Subcutaneous adipose tissue (tissue), 4 donors: ENCODE data around the gene FHL2. TPM values are rescaled to one million over a fixed set of nuclear protein-coding genes. Genes with fewer than 3 reads are reported as not detected.

ENCODE experiments used
- CTCF ChIP-seq: fragments of 450-650 bp; IDR thresholded peaks from one replicate; pipeline ENCODE4 v1.5.1; 2016; ENCODE audit warnings: low read depth, mild to moderate bottlenecking, control low read depth, antibody characterized with exemption, moderate library complexity
- total RNA-seq, 4 donors: library from RNA; depleted of rRNA; stranded (reverse); fragments of >200 nt; gene quantifications; one replicate each; pipeline ENCODE4 v1.1.0, GENCODE V29; 2016

The FHL2 gene
- total RNA-seq, 4 donors from 2014 or later = 24.1 to 35.9 (median 30.2) TPM

- TF ChIP-seq CTCF = no peak
Observed at GRCh38 chr2:105417857-105418436, 19.1 kb upstream of the FHL2 start.

- TF ChIP-seq CTCF = no peak
Observed at GRCh38 chr2:105416156-105416555, 17.3 kb upstream of the FHL2 start.

GRCh38 chr2:105415007-105415406 lies 16.2 kb upstream of the FHL2 start:
- no peak for TF ChIP-seq CTCF

- no peak for TF ChIP-seq CTCF
Observed at GRCh38 chr2:105413206-105413605, 14.4 kb upstream of the FHL2 start.

GRCh38 chr2:105412584-105412983 lies 13.7 kb upstream of the FHL2 start:
- TF ChIP-seq CTCF = no peak

GRCh38 chr2:105411720-105412407 lies 13.0 kb upstream of the FHL2 start:
- TF ChIP-seq CTCF = no peak

- no peak for TF ChIP-seq CTCF
Observed at GRCh38 chr2:105410554-105410953, 11.7 kb upstream of the FHL2 start.
